WI38 (cell line): ENCODE results near the gene ATP6V1A.
A peak's percentile ranks its signal among the peaks of the same experiment; 100 is the strongest.

Experiments
- H3K4me3 ChIP-seq: 2 replicates; pipeline ENCODE4 v1.5.1; 2011; ENCODE audit warnings: low read depth, mild to moderate bottlenecking, control low read depth, low read length
- TF ChIP-seq, protein P1 (sequence below): IDR thresholded peaks from 2 replicates; pipeline ENCODE4 v1.5.1; 2012; ENCODE audit warnings: low read depth, mild to moderate bottlenecking, control low read depth, low read length

ATP6V1A gene

DNA sequence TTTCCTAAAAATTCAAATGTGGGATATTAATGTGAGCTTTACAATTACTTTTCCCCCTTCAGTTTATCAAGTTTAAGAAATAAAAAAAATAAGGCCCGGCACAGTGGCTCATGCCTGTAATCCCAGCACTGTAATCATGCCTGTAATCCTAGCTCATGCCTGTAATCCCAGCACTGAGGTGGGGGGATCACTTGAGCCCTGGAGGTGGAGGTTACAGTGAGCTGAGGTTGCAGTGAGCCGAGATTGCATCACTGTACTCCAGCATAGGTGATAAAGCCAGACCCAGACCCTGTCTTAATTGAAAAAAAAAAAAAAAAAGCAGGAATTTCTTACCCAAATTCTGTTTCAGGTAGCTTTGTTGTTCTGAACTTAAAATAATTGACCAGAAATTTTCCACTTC lies 17.9 kb downstream of the ATP6V1A start:
- TF ChIP-seq, protein P1, sequence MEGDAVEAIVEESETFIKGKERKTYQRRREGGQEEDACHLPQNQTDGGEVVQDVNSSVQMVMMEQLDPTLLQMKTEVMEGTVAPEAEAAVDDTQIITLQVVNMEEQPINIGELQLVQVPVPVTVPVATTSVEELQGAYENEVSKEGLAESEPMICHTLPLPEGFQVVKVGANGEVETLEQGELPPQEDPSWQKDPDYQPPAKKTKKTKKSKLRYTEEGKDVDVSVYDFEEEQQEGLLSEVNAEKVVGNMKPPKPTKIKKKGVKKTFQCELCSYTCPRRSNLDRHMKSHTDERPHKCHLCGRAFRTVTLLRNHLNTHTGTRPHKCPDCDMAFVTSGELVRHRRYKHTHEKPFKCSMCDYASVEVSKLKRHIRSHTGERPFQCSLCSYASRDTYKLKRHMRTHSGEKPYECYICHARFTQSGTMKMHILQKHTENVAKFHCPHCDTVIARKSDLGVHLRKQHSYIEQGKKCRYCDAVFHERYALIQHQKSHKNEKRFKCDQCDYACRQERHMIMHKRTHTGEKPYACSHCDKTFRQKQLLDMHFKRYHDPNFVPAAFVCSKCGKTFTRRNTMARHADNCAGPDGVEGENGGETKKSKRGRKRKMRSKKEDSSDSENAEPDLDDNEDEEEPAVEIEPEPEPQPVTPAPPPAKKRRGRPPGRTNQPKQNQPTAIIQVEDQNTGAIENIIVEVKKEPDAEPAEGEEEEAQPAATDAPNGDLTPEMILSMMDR = no peak
- no peak overlapping the region for H3K4me3 ChIP-seq

DNA sequence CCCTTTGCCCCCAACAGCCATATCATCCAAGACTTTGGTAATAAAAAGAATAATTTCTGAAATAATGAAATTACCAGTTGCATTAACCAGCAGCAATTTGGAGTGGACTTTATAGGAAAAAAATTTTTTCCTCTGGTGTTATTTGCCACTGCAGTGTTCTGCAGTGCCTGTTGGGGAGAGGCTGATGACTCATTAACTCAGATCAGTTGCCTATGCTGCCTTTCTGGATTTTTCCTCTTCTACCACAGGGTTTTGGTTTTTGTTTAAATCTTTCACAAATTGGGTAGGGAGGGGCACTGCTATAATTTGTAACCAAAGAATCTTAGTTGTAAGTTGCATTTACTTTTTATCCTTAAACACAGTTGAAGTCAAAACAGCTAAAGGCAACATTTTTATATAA lies 22.7 kb downstream of the ATP6V1A start:
- no peak overlapping the region for H3K4me3 ChIP-seq
- TF ChIP-seq, protein P1 = no peak

DNA sequence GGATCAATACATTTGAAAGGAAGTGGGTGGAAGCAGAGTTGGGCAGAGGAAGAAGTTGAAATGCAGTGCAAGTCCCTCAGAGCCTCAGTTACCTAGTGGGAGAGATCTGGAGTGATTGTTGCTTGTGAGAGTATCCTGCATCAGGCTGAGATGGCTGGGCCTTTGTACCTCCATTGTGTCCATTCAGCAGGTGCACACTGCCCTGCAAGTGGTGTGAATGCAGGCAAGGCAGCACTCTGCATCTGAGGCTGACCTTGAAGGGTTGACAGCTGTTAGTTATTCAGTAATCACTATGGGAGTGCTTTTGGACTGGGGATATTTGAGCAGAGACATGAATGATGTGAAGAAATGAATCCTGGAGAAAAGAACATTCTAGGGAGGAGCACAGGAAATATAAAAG lies 25.2 kb downstream of the ATP6V1A start:
- TF ChIP-seq, protein P1 = no peak
- H3K4me3 ChIP-seq = no peak overlapping the region

DNA sequence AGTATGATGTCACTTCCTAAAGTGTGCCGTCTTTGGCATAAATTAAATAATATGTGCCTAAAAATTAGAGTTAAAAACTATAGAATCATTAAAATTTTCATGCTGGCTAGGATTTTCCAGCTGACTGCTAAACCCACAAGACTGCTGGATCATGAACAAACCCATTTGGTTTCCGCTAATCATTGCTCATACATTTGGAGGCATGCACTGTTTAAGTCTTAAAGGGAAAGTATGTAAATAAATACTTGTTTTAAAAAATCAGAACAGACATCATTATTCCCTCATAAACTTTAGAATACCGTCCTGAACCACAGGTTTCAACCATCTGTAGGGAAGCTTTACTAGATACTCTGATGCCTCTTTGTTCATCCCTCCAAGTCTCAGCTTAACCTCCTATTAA lies 26.5 kb downstream of the ATP6V1A start:
- TF ChIP-seq, protein P1 = no peak
- H3K4me3 ChIP-seq = peak overlapping the region; percentile 17; the same call in 1 of the 2 replicates

DNA sequence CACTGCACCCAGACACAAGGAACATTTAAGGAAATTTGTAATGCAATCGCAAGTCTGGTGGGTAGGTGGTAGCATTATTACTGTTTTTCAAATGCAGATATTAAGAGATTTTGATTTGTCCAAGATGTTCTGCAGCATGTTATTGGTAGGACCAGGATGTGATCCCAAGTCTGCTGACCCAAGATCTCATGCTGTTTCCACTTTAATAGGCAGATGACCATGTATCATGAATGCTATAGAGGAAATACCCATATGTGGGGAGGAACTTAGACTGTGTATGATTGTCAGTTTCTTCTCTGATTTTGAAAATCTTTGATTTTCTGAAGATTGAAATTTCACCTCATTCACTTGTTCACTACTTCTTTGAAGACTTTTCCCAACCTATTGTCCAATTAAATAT lies 28.7 kb downstream of the ATP6V1A start:
- TF ChIP-seq, protein P1 = no peak
- no peak overlapping the region for H3K4me3 ChIP-seq

DNA sequence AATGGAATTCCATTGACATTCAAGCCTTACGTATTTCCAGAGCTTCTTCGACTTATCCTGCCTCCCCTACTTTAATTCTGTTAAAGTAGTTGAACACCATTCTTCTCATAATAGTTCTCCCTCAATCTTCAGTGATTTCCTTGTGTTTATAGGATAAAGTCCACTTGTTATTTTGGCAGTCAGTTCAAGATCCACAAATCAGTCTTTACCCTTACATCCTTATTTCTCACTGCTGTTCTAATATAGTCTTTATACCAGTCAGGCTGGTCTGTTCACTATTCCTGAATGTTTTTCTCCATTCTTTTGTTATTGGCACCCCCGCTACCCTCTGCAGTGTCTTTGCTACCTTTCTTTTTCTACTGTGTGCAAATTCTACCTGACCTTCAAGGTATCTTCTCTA lies 29.7 kb downstream of the ATP6V1A start:
- no peak overlapping the region for H3K4me3 ChIP-seq
- TF ChIP-seq, protein P1 = no peak

DNA sequence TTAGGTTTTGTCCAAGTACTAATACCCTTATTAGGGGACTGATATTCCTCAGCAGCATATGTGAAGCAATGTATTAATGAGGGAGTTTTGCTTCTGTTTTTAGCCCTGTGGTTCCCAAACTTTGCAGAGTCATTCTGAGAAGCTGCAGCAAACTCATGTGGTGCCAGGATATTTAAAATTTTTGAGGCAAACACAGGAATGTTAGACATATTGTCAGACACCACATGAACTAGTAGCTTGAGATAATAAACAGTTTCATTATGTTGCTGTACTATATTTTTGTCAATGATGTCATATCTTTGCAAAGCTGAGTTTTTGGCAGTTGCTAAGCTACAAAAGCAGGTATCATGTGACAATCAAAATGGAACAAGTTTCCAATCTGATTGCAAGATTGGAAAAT lies 36.6 kb downstream of the ATP6V1A start:
- TF ChIP-seq, protein P1 = no peak
- H3K4me3 ChIP-seq = no peak overlapping the region
